ENCODE measurements around the gene IBA57.

Gene IBA57

DNA sequence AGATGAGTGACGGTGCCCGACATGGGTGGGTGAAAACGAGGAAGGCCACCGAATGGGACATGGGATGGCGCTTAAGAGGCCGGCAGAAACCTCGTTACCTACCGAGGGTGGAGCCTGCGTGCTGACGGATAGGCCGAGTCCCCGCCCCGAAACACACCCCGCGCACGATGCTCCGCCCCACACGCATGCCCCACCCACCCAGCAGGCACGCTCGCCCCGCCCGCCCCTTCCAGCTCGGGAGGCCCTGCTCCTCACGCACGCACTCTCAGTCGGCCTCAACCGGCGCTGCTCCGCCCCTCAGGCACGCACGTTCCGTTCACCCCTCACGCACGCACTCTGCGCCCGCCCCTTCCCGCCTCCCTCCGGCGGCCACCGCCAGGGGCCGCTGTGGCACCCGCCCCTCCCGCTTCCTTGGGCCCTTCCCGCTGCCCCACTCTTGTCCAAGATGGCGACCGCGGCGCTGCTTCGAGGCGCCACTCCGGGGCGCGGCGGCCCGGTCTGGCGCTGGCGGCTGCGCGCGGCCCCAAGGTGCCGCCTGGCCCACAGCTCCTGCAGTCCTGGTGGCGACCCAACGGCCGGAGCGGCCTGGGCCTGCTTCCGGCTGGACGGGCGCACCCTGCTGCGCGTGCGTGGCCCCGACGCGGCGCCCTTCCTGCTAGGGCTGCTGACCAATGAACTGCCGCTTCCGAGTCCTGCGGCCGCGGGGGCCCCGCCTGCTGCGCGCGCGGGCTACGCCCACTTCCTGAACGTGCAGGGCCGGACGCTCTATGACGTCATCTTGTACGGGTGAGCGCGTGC is at the start of gene IBA57:
TSS of gene IBA57 (plus strand) at position 433 of the 798 bp plus-strand sequence. CDS start at position 446, 13 bp downstream.
- DNase-seq (ENCODE audit: low read depth in 4 of 4, low spot score in 1 of 4) = peak; percentile 98 to 99 (median 99)

DNA sequence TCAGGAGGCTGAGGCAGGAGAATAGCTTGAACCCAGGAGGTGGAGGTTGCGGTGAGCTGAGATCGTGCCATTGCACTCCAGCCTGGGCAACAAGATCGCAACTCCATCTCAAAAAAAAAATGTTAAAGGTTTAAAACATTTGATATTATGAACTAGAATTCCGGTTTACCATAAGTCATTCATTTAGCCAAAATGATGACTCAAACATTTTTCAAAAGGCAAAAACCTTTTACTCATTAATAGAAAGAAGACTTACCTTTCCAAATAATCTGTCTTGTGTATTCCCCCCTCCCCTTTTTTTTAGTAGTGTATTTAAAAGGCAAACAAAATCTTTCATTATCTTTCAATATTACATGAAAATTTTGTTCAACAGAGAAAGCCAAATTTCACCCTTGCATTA is 48.3 kb upstream of the IBA57 start:
- no peak for DNase-seq (ENCODE audit: low read depth in 4 of 4, low spot score in 1 of 4)

DNA sequence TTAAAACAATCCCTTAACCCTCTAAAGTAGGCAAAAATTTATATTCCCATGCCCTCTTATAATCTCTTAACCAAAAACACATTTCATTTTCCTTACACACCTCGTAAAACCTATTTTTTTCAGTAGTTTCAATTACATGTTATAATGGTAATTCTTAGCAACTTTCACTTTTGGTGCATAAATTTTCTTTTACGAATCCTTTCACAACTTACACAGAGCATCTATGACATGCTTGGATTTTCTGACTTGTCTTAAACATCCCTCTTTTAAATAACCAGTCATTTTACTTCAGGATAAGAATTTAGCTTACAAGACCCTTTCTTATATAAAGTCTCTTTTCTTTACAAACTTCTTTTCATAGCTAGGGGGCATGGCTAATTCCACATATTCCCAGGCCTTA is 47.6 kb upstream of the IBA57 start:
- DNase-seq (ENCODE audit: low read depth in 4 of 4, low spot score in 1 of 4) = no peak

DNA sequence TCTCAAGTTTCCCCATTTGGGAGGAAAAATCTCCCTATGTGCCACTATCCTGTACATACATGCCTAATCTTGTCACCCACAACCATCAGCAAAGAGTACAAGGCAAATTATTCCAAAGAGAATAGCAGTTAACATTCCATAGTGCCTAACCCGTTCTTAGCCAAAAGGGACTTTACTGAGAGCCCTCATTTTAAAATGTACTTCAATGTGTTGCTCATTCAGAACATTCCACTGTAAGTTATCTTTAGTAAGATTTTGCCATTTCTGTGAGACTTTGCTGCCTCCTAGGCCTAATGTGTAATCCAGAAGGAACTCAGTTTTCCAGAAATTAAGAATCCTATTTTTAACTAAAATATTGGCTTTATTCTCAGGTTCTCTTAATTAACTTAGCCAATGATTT is 45.3 kb upstream of the IBA57 start:
- no peak for DNase-seq (ENCODE audit: low read depth in 4 of 4, low spot score in 1 of 4)

DNA sequence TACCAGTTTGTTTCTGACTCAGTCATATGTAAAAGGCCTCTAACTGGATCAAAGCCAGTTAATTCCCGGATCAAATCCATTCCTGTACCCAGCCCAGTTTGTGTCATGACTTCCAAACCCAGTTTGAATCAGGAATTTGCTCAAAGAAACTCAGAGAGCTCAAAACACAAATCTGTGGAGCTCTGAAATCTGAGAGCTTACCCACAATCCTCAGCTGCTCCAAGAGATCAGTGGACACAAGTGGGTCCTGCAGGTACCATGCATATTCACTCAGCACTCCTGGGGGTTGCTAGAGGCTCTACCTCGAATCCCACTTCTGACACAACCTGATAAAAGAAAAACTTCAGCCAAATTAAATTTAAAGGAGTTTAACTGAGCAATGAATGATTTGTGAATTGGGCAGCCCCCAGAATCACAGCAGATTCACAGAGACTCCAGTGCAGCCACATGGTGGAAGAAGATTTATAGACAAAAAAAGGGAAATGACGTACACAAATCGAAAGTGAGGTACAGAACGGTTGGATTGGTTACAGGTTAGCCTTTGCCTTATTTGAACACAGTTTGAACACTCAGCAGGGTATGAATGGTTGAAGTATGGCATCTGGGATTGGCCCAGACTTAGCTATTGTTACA is 44.6 kb upstream of the IBA57 start:
- DNase-seq (ENCODE audit: low read depth in 4 of 4, low spot score in 1 of 4) = no peak

DNA sequence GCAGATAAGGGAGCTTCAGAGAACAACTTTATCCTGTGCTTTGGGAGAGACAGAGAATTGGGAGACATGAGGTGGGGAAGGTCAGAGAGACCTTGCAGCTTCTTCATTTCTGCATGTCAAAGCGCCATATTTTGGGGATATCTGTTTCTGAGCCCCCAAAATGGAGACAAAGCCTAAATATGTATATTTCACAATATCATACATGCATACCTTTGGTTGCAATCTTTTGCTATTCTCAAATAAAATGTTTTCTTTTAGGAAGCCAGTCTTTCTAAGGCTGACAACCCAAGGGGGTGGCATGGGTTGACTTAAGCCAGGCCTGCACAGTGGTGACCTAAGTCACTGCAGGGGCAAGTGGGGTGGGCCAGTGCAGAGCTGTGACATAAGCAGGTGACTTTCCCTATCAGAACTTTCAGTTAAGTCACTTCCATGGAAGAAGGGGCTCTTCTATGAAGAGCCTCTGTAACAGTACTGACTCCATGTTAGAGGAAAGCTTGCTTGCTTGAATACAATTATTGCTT is 42.6 kb upstream of the IBA57 start:
- DNase-seq (ENCODE audit: low read depth in 4 of 4, low spot score in 1 of 4) = no peak

DNA sequence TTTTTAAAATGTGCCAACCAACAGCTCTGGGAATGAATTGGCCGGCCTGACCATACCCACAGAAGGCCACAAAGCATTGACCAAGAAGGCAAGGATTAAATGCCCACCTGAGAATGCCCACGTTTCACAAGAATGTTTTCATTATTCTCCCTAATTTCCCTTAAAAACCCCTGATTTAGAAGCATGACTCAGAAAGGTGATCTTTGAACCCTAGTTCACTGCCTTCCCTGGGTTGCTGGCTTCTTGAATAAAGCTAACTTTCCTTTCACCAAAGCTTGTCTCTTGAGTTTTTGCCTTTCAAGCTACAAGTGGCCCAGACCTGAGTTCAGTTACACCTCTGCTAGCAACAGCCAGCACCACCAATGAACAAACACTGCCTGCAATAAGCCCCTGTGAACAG is 42.1 kb upstream of the IBA57 start:
- DNase-seq (ENCODE audit: low read depth in 4 of 4, low spot score in 1 of 4) = no peak

DNA sequence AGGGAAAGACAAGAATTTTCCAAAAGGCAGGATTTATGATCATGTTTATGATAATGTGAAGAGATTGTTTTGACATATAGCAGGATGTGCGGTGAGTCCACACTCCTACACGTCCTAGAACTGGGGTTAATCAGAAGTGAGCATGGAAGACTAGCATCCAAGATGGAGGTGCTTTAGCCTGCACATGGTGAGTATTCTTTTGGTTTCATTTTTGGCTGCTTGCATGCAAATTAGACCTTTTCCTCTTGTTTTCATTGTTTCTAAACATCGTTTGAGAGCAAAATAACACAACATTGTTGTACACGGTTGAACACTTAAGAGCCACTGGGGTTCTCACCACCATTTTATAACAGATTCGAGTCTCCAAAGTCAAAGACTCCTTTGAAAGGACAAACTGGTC is 40.4 kb upstream of the IBA57 start:
- DNase-seq (ENCODE audit: low read depth in 4 of 4, low spot score in 1 of 4) = no peak

DNA sequence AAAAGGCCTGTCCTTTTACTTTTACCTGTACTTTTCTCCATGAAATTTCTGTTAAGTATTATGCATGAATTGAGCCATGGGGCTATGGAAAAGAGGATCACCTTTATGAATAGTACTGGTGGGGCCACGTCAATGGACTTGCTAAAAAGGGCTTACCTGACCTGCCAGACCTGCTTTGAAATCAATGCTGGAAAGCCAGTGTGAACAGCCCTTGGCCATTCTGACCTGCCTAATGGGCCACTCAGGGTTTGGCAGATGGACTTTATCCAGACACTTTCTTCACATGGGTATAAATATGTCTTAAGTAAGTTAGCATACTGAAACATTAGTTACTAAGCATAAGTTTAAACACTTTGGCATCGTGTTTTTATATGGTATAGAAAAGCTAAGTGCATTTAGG is 33.8 kb upstream of the IBA57 start:
- DNase-seq (ENCODE audit: low read depth in 4 of 4, low spot score in 1 of 4) = no peak

DNA sequence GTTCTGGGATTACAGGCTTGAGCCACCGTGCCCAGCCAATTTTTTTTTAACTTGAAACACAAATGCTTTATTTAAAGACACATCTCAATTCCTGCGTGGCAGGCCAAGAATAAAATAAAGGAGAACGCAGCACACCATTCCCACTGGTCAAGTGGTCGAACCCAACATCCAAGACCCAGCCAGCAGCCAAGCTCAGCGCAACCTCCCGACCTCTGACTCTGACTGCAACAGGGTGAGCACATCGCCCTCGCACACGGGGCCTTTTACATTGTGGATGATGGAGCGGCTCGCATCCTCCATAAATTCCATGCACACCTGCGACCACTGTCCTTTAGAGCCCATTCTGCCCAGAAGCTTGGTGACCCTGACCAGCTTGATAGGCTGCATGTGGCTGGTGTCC is 31.0 kb upstream of the IBA57 start:
- no peak for DNase-seq (ENCODE audit: low read depth in 4 of 4, low spot score in 1 of 4)

DNA sequence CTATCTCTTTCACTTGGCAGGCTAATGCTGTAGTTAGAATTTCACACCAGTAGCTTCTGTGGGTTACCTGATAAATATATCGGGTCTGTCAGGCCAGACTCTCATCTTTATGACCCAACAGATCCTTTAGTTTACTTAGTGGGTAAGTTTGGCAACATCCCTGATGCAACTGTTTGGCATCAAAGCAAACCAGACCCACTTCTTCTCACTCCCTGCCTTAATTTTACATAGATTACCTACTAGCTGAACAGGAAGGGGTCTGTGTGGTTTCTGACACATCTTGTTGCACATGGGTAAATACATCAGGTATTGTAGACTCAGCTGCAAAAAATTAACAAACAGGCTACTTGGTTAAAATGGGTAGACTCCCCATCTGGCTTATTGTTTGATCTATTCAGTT is 28.7 kb upstream of the IBA57 start:
- no peak for DNase-seq (ENCODE audit: low read depth in 4 of 4, low spot score in 1 of 4)

DNA sequence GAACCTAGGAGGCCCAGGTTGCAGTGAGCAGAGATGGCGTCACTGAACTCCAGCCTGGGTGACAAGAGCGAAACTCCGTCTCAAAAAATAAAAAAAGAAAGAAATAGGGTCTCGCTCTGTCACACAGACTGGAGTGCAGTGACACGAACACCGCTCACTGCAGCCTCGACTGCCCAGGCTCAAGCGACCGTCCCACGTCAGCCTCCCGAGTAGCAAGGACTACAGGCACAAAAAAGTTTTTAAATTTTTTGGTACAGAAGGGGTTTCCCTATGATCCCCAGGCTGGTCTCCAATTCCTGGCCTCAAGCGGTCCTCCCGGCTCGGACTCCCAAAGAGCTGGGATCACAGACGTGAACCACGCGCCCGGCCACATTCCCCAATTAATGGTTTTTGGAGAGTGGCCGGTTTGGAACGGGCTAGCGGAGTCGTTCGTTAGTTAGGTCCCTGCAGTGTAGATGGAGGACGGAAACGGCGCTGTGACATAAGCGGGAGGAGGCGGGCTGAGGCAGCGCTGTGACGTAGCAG is 26.1 kb upstream of the IBA57 start:
- DNase-seq (ENCODE audit: low read depth in 4 of 4, low spot score in 1 of 4) = no peak

DNA sequence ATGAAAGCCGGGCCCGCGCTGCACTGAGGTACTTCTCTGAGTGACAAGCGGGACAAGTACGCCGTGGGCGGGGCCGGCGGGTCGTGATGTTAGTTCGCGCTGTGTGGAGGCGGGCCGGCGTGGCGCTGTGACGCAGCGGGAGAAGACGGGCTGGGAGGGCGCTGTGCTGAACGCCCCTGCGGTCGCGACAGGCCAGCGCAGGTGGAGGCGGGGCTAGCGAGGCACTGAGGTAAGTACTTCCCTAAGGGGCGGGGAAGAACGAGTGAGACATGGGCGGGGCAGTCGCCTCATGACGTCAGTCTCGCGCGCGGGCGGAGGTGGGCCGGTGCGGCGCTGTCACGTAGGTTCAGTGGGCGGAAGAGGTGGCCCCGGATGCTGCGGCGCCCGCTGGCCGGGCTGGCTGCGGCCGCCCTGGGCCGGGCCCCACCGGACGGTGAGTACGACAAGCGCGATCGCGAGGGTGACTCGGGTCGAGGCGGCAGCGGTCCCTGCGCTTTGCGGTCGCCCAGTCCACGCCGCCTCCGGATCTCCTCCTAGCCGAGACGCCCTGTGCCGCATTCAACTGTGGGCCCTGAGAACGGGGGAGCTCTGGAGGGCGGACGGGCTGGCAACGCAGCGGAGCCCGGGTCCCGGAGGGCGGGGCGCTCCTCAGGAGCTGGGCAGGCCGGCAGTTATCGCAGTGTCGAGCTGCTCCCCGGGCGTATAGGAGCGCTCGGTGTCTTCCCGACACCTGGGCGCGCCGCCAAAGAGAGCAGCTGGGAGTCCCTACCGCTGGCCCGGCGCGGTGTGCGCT is 25.5 kb upstream of the IBA57 start, which contains the start of gene GUK1:
TSS of gene GUK1 (plus strand) at position 349 of the 793 bp plus-strand sequence. CDS start at position 373, 24 bp downstream.
- DNase-seq (ENCODE audit: low read depth in 4 of 4, low spot score in 1 of 4) = peak; percentile 97 to 100 (median 100)

DNA sequence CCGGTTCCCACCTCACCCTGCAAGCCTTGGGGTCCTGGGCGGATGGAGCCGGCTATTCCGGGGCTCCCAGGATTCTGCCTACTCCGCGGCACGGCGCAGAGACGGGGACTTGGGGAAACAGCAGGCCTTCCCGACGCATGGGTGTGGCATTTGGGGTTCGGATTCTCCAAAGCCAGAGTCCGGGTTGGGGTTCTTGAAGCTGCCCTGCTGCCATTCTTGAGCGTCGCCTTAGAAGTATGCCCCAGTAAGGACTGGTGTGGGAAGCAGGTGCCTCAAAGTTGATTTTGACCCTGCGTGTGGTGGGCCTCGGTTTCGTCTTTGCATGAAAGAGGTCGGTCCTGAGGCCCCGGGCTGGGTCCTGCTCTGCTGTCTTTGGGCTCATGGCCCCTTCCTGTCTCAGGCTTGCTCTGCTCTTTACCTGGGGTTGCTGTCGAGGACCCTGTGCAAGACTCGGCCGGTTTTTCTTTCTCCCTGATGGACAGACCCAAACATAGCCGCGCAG is 24.8 kb upstream of the IBA57 start:
- no peak for DNase-seq (ENCODE audit: low read depth in 4 of 4, low spot score in 1 of 4)

DNA sequence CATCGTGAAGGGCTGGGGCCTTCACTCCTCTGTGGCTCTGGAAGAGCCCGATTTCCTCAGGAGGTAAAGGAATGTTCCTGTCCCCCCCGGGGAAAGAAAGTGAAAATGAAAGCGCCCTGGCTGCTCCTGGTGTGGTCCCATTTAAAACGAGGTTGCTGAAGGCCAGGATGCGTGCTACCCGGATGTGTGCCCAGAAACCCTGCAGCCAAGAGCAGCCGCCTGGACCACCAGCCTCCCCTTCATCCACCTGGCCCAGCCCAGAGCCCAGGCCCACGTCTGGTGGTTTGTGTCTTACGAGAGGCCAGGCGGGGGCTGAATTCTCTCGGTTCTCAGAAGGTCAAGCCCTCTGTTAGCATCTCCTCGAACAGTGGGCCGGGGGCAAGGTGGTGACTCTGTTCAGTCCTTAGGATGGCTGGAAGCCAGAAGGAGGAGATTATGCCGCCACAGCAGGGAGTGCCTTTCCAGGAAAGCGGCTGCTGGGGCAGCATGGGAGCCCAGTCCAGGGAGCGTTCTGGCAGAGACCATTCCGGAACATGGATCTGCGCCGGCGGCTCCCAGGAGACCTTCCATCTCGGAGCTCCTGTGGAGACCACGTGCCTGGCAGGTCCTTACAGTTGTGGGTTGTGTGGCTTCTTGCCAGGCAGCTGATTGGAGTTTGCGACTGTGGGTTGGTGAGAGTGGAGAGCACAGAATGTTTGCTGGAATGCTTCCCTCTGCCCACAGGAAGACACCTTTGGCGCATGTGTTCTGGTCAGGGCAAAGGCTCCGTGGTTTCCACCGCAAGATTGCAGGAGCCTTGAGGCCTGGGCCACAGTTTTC is 24.2 kb upstream of the IBA57 start:
- no peak for DNase-seq (ENCODE audit: low read depth in 4 of 4, low spot score in 1 of 4)

DNA sequence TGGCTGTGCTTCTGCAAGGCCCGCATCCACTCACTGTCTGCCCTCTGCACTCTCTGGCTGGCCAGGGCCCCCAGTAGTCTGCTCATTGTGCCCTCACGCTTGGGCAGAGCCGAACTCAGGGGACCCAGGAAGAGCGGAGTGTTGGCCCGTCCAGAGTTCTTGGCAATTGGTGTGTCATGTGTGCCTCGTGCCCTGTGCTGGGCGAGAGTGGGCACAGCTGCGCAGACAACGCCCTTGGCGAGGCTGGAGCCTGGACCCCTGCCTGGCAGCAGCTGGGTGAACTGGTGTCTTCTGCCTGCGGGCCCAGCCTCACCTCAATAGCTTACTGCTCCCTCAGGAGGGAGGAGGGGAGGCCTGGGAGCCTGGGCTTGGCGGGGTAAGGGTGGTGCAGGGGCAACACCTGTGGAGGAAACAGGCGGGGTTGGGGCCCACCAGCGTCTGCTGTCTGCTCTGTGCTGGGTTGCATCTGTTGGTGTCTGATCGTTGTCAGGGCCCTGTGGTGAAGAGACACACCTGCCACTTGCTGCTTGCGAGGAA is 23.4 kb upstream of the IBA57 start:
- no peak for DNase-seq (ENCODE audit: low read depth in 4 of 4, low spot score in 1 of 4)

DNA sequence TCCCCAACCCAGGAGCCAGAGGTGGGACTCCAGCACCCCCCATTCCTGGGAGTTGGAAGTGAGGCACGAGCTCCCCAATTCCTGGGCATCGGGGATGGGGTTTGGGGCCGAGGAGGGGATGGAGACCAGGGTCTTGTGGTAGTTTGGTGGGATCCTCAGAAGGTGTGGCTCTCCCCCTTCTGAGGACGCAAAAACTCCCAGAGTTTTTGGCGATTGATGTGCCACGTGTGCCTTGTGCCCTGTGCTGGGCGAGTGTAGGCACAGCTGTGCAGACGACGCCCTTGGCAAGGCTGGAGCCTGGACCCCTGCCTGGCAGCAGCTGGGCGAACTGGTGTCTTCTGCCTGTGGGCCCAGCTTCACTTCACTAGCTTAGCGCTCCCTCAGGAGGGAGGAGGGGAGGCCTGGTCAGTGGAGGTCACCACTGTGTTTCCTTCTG is 22.9 kb upstream of the IBA57 start:
- no peak for DNase-seq (ENCODE audit: low read depth in 4 of 4, low spot score in 1 of 4)

DNA sequence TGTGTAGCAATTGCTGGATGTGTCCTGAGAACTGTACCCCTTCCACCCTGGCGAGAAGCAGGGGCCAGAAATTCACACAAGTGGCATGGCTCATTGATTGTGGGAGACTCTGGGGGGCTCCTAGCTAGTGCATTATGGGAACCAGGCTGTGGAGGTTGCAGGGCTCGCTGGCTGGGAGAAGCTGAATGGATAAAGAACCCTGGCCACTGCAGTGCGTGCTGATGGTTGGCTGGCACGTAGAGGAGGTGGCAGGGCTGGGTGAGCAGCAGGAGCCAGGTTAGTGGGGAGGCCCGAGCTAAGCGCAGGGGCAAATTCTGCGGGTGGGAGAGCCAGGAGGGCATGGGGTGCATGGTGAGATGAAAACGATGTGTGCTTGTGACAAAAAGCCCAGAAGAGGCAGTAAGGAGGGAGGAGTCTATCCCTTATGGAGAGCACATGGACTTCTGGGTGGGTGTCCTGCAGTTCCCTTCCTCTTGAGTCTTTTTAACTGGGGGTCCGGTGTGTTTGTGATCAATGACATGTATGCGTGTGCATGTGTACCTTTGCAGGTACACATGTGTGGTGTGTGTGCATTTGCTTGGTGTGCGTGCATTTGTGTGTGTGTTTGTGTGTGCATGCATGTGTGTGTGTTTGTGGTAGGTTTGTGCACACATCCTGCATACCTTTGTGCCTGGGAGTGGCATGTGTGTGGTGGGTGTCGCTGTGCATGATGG is 22.0 kb upstream of the IBA57 start:
- no peak for DNase-seq (ENCODE audit: low read depth in 4 of 4, low spot score in 1 of 4)
